MM.1S (cell line): ENCODE measurements around the gene TMEM134.

ENCODE experiments used
- CTCF ChIP-seq: fragments of 300-600 bp; sonication (generic); IDR thresholded peaks from 2 replicates; pipeline ENCODE4 v1.5.1; 2016; ENCODE audit warnings: antibody characterized with exemption, low read length, mixed read lengths
- EZH2 ChIP-seq: fragments of 300-600 bp; sonication (generic); optimal IDR thresholded peaks from 2 replicates; pipeline ENCODE3; 2017; ENCODE audit warnings: low read depth, mild to moderate bottlenecking, antibody characterized with exemption, low read length, mixed read lengths
- EZH2phosphoT487 ChIP-seq: fragments of 300-600 bp; sonication (generic); IDR thresholded peaks from 2 replicates; pipeline ENCODE4 v1.6.1; 2018; ENCODE audit warnings: antibody characterized with exemption, low read length

DNA sequence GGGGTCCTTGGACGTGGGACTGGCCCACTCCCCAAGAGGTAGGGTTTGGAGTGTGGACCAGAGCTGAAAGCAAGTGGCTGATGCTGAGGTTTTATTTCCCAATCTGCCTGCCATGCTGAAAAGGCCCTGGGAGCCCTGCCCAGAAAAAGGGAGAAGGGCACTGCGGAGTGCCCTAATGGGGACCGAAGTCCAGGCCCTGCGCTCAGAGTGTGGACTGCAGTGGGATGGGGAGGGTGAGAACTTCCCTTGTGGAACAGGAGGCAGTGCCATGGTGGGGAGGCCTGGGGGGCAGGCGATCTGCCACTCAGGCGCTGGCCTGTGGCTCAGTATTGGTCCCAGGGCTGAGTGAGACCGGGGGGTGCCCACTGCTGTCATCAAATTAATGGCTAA lies 20.8 kb downstream of the TMEM134 start:
- TF ChIP-seq CTCF (no peak), EZH2 (no peak), EZH2phosphoT487 (no peak)
